Glomerular endothelial cell (primary cell): ENCODE data around the gene RABGAP1. TPM values are rescaled to one million over a fixed set of nuclear protein-coding genes. Genes with fewer than 3 reads are reported as not detected.

Experiments used
- DNase-seq: peaks from one replicate; pipeline ENCODE4 v3.0.0-alpha.2; 2011; ENCODE audit warnings: low read depth, low spot score; ENCODE audit errors: extremely low read depth
- total RNA-seq: library from RNA; depleted of rRNA; stranded (reverse); fragments of >200 nt; gene quantifications from 2 replicates; pipeline ENCODE4 v1.2.3, GENCODE V29; 2015

RABGAP1 gene
- total RNA-seq, 1 donor from 2014 or later: 35.5 TPM

DNA sequence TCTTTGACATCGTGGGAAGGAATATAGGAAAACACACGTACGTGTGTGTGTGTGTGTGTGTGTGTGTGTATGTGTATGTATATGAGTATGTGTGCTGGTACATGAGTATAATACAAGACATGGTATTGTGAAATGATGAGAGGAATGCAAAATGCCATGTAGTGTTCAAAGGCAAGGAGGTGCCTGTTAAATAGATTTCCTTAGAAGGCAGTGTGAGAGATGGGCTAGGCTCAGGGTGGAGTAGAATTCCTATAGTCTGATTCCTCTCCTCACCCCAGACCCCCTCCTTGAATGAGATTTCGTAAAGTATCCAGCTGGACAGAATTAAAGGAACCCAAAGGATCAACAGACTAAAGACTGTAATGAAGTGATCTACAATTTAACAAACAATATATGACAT lies 103.8 kb downstream of the RABGAP1 start:
- no peak for DNase-seq

DNA sequence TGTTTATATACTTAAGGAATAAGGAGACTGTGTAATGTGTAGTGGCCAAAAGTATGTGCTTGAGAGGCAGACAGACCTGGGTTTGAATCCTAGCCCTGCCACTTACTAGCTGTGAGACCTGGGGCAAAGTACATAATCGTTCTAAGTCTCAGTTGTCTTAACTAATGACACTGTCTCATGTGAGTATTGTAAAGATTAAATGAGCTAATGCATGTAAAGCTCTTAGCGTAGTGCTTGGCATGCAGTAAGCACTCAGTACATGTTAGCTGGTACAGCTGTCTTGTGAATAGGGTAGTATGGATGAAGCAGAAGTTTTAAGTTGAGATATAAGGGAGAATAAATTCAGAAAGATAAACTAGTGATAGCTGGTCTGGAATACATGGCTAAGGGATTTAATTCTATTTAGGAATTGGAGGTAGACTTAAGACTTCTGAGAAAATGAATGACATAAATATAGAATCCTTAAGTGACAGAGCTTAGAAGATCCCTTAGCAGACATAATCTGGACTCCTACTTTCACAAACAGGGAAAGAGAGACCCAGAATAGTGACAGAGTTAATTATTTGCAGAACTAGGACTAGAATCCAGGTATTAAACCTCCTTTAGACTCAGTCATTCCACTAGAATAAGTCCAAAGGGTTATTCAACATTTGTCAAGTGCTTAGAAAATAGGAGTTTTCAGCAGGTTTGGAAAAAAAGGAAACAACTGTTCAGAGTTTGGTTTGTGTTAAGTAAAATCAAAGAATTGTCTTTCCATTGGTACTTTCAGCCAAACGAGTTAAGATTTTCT lies 105.8 kb downstream of the RABGAP1 start:
- DNase-seq: no peak

DNA sequence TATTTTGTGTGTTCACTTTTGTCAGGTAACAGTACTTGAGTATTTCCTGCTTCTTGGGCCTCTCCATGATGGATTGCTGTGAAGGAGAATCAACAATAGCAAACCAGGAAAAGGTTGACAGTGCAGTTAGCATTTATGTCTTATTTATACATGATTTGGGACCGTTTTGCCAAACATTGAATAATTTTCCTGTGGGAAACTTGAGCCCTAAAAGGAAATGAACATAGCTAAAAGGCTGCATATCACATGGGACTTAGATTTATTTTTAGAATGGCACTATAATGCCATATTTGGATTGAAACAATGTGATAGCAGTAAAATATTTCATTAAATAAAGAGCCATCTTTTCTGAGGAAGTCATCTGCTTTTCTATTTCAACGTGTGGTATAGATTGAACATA lies 107.9 kb downstream of the RABGAP1 start:
- peak; percentile 90 for DNase-seq

DNA sequence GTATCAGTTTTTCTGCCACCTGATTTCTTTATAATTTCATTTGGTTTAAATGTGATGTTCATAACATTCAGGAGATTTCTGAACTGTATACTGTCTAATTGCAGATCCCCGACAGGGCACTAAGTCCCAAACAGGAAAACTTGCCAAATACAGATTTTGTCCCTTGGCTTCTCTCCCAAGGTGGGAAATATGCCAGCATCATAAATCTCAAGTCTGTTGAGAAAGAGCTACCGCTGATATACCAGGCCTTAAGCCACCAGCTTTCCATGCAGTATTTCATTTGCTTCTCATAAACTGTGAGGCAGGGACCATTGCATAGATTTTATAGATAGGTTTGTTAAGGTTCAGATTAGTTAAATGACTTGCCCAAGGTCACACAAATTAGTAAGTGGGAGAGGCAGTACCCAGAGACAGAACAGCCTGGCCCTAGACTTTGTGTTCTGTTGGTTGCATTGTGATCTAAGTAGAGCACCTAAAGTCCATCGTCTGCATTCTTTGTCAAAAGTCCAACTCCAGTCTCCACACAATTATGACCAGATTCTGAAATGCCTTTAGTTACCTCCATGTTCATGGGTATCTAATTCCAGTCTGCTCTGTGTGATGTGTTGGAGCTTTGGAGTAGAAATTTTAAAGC lies 108.9 kb downstream of the RABGAP1 start:
- no peak for DNase-seq

GRCh38 chr9:123053046-123053445 lies 112.2 kb downstream of the RABGAP1 start:
- no peak for DNase-seq

- DNase-seq: no peak
Observed at GRCh38 chr9:123053711-123054110, 112.9 kb downstream of the RABGAP1 start.

DNA sequence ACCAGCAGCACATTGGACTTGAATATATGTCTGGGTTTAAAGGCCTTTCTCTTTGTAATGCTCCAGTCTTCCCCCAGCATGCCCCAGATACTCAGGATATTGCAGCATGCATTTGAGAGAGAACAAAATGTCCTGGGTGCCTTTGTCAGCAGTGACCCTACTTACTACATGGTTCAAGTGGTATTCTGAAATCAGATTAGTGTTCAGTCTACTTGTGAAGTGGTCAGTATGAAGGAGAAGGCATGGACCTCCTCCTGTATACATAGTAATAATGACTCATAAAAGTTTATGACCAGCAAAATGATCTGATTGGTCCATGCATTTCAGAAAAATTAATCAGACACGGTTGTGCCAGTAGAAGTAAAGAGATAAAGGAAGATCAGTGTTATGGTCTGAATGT lies 118.0 kb downstream of the RABGAP1 start:
- no peak for DNase-seq

DNA sequence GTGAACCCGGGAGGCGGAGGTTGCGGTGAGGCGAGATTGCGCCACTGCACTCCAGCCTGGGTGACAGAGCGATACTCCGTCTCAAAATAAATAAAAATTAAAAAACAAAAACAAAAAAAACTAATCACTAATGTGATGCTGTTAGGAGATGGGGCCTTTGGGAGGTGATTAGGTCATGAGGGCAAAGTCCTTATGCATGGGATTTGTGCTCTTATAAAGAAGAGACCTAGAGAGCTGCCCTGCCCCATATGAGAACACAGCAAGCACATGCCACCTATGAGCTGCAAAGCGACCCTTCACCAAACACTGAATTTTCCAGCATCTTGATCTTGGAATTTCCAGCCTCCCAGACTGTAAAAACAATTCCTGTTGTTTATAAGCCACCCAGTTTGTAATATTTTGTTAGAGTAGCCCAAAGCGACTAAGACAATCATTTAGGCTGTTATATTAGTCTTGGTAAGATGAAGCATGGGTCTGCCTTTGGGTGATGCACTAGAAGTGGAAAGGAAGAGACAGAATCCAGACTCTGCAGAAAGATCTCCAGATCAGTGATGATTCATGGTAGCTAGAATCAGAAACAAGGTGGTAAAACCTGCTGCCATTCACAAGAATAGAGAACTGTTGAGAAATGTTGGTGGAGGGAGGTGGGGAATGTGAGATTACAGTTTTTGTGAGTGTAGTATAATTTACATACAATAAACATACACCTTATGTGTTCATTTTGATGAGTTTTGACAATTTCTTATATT lies 118.8 kb downstream of the RABGAP1 start:
- DNase-seq: no peak

GRCh38 chr9:123061216-123061615 lies 120.4 kb downstream of the RABGAP1 start:
- DNase-seq: no peak

GRCh38 chr9:123062351-123063176 lies 121.7 kb downstream of the RABGAP1 start:
- DNase-seq: no peak

- DNase-seq: no peak
Observed at GRCh38 chr9:123063177-123063598, 122.4 kb downstream of the RABGAP1 start.

DNA sequence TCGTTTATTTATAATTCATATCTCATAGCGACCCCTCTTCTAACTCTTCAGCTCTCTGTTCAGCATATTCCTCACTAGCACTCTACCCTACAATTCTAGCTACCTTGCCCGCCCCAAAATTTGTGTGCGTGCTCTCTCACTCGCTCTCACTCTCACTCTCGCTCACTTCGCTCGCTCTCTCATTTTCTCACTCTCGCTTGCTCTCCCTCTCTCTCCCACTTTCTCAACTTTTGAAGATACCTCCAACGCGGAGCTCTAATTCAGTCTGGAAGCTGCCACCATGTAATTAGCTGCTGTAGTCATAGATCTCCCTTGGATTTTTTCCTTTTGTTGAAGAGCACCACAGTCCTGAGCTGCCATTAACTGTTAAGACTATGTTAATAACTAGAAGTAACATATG lies 123.1 kb downstream of the RABGAP1 start:
- no peak for DNase-seq

DNA sequence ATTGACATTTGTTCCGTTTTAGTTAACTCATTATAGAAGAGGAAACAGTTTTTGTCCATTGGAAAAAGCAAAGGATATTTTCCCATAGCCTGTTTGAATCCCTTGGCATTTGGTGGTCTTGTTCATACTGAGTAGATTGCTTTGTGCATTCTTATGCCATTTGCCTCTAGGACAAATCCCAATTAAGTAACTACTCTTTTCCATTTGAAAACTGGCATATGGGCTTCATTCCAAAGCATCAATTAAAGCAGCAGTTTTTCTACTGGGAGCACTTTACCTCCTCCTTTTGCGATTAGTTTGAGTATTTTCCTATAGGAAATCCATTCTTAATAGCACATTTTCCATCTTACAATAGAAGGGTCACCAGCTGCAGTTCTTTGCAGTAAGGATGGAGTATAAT lies 123.9 kb downstream of the RABGAP1 start:
- no peak for DNase-seq

DNA sequence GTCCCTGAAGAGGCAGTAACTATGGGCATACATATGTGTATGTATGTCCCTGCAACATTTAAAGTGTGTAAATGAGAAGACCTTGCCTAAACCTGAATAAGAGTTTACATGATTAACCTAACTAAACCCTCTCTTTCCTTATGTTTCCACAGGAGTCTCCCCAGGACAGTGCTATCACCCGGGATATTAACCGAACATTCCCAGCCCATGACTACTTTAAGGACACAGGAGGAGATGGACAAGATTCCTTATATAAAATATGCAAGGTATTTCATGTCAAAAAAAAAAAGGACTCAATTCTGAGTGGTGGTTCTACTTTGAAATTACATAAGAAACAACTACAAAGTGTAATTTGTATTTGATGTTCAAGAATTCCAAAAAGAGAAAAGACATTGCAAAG lies 124.4 kb downstream of the RABGAP1 start:
- DNase-seq: no peak

- DNase-seq: no peak
Observed at GRCh38 chr9:123067136-123067535, 126.3 kb downstream of the RABGAP1 start.

DNA sequence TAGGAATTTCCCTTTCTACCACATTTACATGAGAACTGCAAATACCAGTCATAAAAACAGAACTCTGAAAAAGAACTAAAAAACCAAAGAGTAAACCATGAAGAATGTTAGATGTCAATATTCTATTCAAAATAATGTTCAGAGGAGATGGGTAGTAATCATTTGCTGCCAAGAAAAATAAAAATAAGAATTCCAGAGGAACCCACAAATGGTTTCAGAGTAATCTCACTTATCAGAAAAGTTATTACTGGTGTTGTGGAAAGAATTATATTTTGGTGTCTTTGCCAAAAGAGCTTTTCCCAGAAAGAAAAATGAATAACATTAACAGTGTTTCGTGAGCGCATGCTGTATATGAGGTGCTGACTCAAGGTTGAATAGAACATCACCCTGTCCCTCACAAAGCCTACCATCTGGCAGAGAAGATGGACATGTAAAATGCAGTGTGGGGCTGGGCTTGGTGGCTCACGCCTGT lies 128.2 kb downstream of the RABGAP1 start:
- DNase-seq: no peak

DNA sequence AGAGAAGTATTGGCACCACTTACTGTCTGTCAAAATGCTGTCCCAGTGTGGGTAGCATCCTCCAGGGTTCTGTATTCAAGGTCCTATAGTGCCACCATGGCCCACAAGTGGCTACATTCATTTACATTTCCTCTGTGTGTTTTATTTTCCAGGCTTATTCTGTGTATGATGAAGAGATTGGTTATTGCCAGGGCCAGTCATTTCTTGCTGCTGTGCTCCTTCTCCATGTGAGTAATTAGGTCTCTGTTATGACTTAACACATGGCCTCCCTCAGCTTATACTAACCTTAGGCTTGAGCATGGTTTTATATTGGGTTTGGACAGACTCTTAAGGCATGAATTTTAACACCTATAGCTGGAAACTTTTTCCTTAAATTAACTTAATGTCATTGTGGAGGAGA lies 129.4 kb downstream of the RABGAP1 start:
- DNase-seq: no peak

DNA sequence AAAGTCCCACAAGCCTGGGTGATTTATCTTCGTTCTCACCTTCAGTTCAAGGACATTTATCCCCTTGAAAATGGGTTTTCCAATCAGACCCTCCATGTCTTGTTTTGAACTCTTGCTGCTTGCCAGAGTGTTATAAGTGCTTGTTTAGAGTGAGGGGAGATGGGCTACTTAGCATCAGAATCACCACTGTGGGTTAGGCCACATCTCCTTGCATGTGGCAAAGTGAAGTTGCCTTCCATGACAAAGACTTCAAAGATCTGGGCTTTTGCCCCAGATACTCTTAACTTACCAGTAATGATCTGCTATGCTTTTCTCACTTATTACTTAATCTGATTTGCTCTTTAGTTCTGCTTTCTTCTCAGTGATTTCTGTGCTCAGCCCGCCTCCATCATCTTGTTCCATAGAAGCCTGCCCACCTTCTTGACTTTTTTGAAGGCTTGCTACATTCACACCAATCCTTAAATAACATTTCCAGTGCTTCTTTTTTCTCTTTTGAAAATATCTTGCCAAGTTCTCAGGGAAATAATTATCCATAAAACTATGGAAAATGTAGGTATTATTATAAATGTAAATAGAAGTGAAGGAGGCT lies 131.7 kb downstream of the RABGAP1 start:
- DNase-seq: no peak

- DNase-seq: no peak
Observed at GRCh38 chr9:123073441-123073840, 132.6 kb downstream of the RABGAP1 start.

- DNase-seq: no peak
Observed at GRCh38 chr9:123073991-123074422, 133.2 kb downstream of the RABGAP1 start.
